Brain microvascular endothelial cell (primary cell): ENCODE results near the gene EEF1A1.

Experiments
- DNase-seq: peaks from one replicate; pipeline ENCODE4 v3.0.0-alpha.2; 2020
- H3K27ac ChIP-seq: fragments of 250-450 bp; sonication (Bioruptor Pico); 2 replicates; pipeline ENCODE4 v1.5.1; 2020; ENCODE audit warnings: mild to moderate bottlenecking, moderate library complexity
- H3K27me3 ChIP-seq: fragments of 250-450 bp; sonication (Bioruptor Pico); replicated peaks from 2 replicates; pipeline ENCODE4 v1.5.1; 2020; ENCODE audit warnings: mild to moderate bottlenecking
- H3K36me3 ChIP-seq: fragments of 250-450 bp; sonication (Bioruptor Pico); replicated peaks from 2 replicates; pipeline ENCODE4 v1.5.1; 2020; ENCODE audit warnings: mild to moderate bottlenecking
- H3K4me3 ChIP-seq: 2 replicates; pipeline ENCODE4 v1.5.1; 2011; ENCODE audit warnings: low read depth, mild to moderate bottlenecking, control low read depth, low read length, moderate library complexity
- in situ Hi-C: cut with HindIII; loops from 2 replicates; pipeline ENCODE4 v1.10.0; 2017; ENCODE audit warnings: low sequenced_read_pairs, low pct_ligation_motif_present
- TF ChIP-seq, protein P1 (sequence below): IDR thresholded peaks from 2 replicates; pipeline ENCODE4 v1.5.1; 2011; ENCODE audit warnings: low read depth, mild to moderate bottlenecking, moderate library complexity, low read length, control low read depth, inconsistent platforms; ENCODE audit errors: missing control alignments

The EEF1A1 gene

DNA sequence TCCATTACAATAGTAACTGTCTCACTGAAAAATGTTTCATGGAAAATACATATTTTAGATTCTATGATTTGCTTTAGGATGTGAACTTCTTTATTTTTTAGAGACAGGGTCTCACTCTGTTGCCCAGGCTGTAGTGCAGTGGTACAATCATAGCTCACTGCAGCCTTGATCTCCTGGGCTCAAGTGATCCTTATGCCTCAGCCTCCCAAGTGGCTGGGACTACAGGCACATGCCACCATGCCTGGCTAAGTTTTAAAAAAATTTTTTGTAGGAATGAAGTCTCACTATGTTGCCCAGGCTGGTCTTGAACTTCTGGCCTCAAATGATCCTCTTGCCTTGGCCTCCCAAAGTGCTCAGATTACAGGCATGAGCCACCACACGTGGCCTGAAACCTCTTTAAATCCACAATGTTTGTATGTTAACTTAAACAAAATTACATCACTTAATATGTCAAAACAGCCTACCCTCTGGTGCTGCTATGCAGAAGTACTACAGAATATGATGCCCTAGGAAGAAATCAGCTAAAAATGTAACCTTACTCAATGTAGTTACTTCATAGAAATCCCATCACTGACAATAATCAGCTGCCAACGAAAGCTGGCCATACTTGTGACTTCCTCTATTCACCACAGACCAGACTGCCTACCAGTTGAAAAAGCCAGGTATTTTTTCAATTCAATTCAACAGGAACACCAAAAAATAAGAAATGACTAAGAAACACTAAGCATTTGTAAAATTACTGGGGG, 17.6 kb downstream of the EEF1A1 start:
- no peak for DNase-seq
- Histone ChIP-seq H3K4me3 (no peak overlapping the region), H3K27me3 (no peaks in the 10 kb centered on the region), H3K36me3 (peaks cover 18% of the 10 kb centered on the region), H3K27ac (no peak overlapping the region)
- TF ChIP-seq, protein P1, sequence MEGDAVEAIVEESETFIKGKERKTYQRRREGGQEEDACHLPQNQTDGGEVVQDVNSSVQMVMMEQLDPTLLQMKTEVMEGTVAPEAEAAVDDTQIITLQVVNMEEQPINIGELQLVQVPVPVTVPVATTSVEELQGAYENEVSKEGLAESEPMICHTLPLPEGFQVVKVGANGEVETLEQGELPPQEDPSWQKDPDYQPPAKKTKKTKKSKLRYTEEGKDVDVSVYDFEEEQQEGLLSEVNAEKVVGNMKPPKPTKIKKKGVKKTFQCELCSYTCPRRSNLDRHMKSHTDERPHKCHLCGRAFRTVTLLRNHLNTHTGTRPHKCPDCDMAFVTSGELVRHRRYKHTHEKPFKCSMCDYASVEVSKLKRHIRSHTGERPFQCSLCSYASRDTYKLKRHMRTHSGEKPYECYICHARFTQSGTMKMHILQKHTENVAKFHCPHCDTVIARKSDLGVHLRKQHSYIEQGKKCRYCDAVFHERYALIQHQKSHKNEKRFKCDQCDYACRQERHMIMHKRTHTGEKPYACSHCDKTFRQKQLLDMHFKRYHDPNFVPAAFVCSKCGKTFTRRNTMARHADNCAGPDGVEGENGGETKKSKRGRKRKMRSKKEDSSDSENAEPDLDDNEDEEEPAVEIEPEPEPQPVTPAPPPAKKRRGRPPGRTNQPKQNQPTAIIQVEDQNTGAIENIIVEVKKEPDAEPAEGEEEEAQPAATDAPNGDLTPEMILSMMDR: no peak
- in situ Hi-C loops: loop anchor here (25.0 kb wide), 1 partner anchor 109 kb away; no protein-coding TSS in a partner anchor

DNA sequence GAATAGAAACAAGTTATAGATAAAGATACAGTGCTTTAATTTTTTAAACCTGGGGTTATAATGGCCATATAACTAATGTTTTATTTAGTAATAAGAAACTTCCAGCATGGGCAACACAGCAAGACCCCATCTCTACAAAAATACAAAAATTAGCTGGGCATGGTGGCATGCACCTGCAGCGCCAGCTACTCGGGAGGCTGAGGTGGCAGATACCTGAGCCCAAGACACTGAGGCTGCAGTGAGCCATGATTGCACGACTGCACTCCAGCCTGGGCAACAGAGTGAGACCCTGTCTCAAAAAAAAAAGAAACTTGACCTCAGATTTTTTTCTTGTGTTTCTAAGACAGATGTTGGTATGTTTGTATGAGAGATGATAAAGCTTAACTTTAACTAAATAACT, 22.9 kb downstream of the EEF1A1 start:
- Histone ChIP-seq H3K27ac (no peak overlapping the region), H3K4me3 (no peak overlapping the region), H3K27me3 (no peaks in the 10 kb centered on the region), H3K36me3 (peaks cover 36% of the 10 kb centered on the region)
- in situ Hi-C loops: no loop called here
- DNase-seq: no peak
- TF ChIP-seq, protein P1: no peak

DNA sequence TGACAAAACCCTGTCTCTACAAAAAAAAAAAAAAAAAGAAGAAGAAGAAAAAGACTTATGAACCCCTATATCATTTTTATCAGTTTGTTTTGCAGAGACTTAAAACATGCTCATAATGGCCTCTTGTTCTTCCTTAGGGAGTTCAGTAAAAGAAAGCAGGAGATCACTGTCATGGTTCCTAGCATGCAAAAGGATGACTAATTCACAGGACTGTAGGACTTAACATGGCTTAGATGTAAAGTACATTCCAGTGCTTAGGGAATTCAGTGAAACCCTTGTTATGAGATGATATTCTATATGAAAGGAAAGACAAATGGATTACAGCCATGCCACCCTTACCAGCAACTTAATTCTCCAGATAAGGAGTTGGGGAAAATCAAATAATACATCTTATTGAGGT, 29.5 kb downstream of the EEF1A1 start:
- in situ Hi-C loops: no loop called here
- Histone ChIP-seq H3K4me3 (no peak overlapping the region), H3K36me3 (peaks cover 29% of the 10 kb centered on the region), H3K27me3 (no peaks in the 10 kb centered on the region), H3K27ac (no peak overlapping the region)
- TF ChIP-seq, protein P1: no peak
- no peak for DNase-seq

DNA sequence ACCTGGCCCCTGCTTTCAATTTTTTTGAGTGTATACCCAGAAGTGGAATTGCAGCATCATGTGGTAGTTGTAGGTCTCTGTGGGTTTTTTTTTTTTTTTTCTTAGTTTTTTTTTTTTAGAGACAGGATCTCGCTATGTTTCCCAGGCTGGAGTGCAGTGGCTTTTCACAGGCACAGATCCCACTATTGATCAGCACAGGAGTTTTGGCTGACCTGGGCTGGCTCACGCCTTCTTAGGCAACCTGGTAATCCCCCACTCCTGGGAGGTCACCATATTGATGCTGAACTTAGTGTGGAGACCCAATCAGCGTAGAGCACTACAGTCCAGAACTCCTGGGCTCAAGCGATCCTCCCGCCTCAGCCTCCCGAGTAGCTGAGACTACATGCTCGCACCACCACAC, 33.4 kb downstream of the EEF1A1 start:
- in situ Hi-C loops: no loop called here
- no peak for DNase-seq
- TF ChIP-seq, protein P1: no peak
- H3K27ac ChIP-seq: no peak overlapping the region
- peaks cover 37% of the 10 kb centered on the region for H3K36me3 ChIP-seq
- H3K4me3 ChIP-seq: no peak overlapping the region
- H3K27me3 ChIP-seq: no peaks in the 10 kb centered on the region

DNA sequence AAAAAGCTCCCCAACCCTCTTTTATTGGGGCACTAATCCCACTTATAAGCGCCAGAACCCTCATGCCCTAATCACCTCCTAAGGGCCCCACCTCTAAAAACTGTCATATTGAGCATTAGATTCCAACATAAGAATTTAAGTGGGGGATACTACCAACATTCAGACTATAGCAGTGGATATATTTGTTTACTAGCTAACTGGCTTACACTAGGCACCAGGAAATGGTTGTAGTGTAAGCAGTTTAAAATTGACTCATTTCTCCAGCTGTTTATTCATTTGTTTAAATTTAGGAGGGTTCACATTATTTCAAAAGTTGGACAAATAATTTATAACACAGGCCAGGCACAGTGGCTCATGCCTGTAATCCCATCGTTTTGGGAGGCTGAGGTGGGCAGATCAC, 36.4 kb downstream of the EEF1A1 start:
- TF ChIP-seq, protein P1: no peak
- DNase-seq: no peak
- Histone ChIP-seq H3K36me3 (peaks cover 54% of the 10 kb centered on the region), H3K4me3 (no peak overlapping the region), H3K27me3 (no peaks in the 10 kb centered on the region), H3K27ac (no peak overlapping the region)
- in situ Hi-C loops: no loop called here

DNA sequence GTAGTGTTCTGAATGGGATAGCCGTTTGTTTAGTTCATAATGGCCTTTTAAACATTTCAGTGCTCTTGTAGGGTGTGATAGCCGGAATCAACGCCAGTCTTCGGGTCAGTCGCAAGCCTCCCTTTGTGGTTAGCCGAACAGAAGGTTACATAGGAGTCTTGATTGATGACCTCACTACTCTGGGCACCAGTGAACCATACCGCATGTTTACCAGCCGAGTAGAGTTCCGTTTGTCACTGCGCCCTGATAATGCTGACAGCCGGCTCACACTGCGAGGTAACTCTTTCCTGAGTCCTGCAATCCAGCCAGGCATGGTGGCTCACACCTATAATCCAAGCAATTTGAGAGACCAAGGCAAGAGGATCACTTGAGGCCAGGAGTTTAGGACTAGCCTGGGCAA, 38.9 kb downstream of the EEF1A1 start:
- DNase-seq: no peak
- Histone ChIP-seq H3K27ac (no peak overlapping the region), H3K27me3 (no peaks in the 10 kb centered on the region), H3K4me3 (no peak overlapping the region), H3K36me3 (peaks cover 41% of the 10 kb centered on the region)
- TF ChIP-seq, protein P1: no peak
- in situ Hi-C loops: no loop called here
